OCI-LY1 (cell line): ENCODE results near the gene ATP9B.

Experiments used
- H2AFZ ChIP-seq: fragments of 200-600 bp; sonication (generic), shearing (Covaris generic); 2 replicates; pipeline ENCODE4 v1.6.0; 2014; ENCODE audit warnings: antibody characterized with exemption, mild to moderate bottlenecking, low read length
- H3F3A ChIP-seq: fragments of 200-600 bp; sonication (generic), shearing (Covaris generic); 2 replicates; pipeline ENCODE4 v1.6.0; 2014; ENCODE audit warnings: mild to moderate bottlenecking, antibody characterized with exemption, low read length, moderate library complexity; ENCODE audit not compliant: insufficient read depth
- H3K27ac ChIP-seq: fragments of 200-600 bp; sonication (generic); 2 replicates; pipeline ENCODE4 v1.5.1; 2014; ENCODE audit warnings: low read length, mixed run types, mild to moderate bottlenecking, low read depth; ENCODE audit not compliant: poor library complexity, severe bottlenecking
- H3K27me3 ChIP-seq: fragments of 200-600 bp; sonication (generic); 2 replicates; pipeline ENCODE4 v1.6.0; 2014; ENCODE audit warnings: antibody characterized with exemption, mild to moderate bottlenecking, low read length, moderate library complexity; ENCODE audit not compliant: insufficient read depth
- H3K36me3 ChIP-seq: fragments of 200-600 bp; sonication (generic); 2 replicates; pipeline ENCODE4 v1.6.1; 2014; ENCODE audit warnings: mild to moderate bottlenecking, antibody characterized with exemption, low read length, moderate library complexity, mixed read lengths; ENCODE audit not compliant: insufficient read depth
- H3K4me1 ChIP-seq: fragments of 200-600 bp; sonication (generic); 2 replicates; pipeline ENCODE4 v1.5.1; 2014; ENCODE audit warnings: mild to moderate bottlenecking, low read length, moderate library complexity; ENCODE audit not compliant: insufficient read depth, severe bottlenecking
- H3K4me2 ChIP-seq: fragments of 200-600 bp; sonication (generic), shearing (Covaris generic); 2 replicates; pipeline ENCODE4 v1.6.1; 2014; ENCODE audit warnings: low read length
- H3K4me3 ChIP-seq: fragments of 200-600 bp; sonication (generic); 2 replicates; pipeline ENCODE4 v1.5.1; 2014; ENCODE audit warnings: low read length, low read depth, mild to moderate bottlenecking, mixed read lengths; ENCODE audit not compliant: poor library complexity, severe bottlenecking
- H3K79me2 ChIP-seq: fragments of 200-600 bp; shearing (Covaris generic); 2 replicates; pipeline ENCODE4 v1.6.1; 2016; ENCODE audit warnings: mixed run types, low read length, mixed read lengths; ENCODE audit not compliant: insufficient read depth
- H3K9ac ChIP-seq: fragments of 200-600 bp; sonication (generic), shearing (Covaris generic); 2 replicates; pipeline ENCODE4 v1.6.1; 2014; ENCODE audit warnings: mild to moderate bottlenecking, low read length, mixed read lengths
- H3K9me2 ChIP-seq: fragments of 200-600 bp; sonication (generic), shearing (Covaris generic); 2 replicates; pipeline ENCODE4 v1.6.1; 2014; ENCODE audit warnings: low read depth, mild to moderate bottlenecking, low read length, mixed read lengths
- H3K9me3 ChIP-seq: fragments of 200-600 bp; shearing (Covaris generic); 2 replicates; pipeline ENCODE4 v1.6.1; 2014; ENCODE audit warnings: low read length, mixed read lengths
- H4K20me1 ChIP-seq: fragments of 200-600 bp; sonication (generic), shearing (Covaris generic); 2 replicates; pipeline ENCODE4 v1.6.0; 2016; ENCODE audit warnings: mild to moderate bottlenecking, low read length; ENCODE audit not compliant: insufficient read depth
- EZH2 ChIP-seq: fragments of 200-600 bp; sonication (generic), shearing (Covaris generic); IDR thresholded peaks from 2 replicates; pipeline ENCODE4 v1.8.0; 2017; ENCODE audit warnings: borderline replicate concordance, mixed run types, mild to moderate bottlenecking, antibody characterized with exemption, low read length, moderate library complexity, mixed read lengths
- TF ChIP-seq, protein P1 (sequence below): fragments of 200-600 bp; sonication (generic), shearing (Covaris generic); IDR thresholded peaks from 2 replicates; pipeline ENCODE4 v1.5.1; 2017; ENCODE audit warnings: mild to moderate bottlenecking, antibody characterized with exemption, low read length, moderate library complexity, mixed read lengths

ATP9B gene

DNA sequence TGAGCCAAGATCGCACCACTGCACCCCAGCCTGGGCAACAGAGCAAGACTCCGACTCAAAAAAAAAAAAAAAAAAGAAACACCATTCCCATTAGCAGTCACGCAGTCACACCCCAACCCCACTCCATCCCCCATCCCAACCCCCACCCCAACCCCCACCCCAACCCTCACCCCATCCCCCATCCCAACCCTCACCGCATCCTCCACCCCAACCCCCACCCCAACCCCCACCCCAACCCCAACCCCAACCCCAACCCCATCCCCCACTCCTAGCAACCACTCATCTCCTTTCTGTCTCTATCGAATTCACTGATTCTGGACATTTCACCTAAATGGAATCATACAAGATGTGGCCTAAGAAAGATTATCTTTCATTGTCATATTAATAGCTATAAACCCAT, 25.9 kb upstream of the ATP9B start:
- Histone ChIP-seq H4K20me1 (no peaks in the 10 kb centered on the region), H3K79me2 (no peaks in the 10 kb centered on the region), H3K9me3 (no peaks in the 10 kb centered on the region), H2AFZ (no peak overlapping the region), H3K9me2 (no peaks in the 10 kb centered on the region), H3K9ac (no peak overlapping the region), H3K4me1 (no peaks in the 10 kb centered on the region), H3K4me2 (no peak overlapping the region), H3K4me3 (no peak overlapping the region), H3K27ac (no peak overlapping the region), H3K27me3 (no peaks in the 10 kb centered on the region), H3K36me3 (no peaks in the 10 kb centered on the region), H3F3A (no peaks in the 10 kb centered on the region; the same call in 1 of the 2 replicates)
- TF ChIP-seq, protein P1, sequence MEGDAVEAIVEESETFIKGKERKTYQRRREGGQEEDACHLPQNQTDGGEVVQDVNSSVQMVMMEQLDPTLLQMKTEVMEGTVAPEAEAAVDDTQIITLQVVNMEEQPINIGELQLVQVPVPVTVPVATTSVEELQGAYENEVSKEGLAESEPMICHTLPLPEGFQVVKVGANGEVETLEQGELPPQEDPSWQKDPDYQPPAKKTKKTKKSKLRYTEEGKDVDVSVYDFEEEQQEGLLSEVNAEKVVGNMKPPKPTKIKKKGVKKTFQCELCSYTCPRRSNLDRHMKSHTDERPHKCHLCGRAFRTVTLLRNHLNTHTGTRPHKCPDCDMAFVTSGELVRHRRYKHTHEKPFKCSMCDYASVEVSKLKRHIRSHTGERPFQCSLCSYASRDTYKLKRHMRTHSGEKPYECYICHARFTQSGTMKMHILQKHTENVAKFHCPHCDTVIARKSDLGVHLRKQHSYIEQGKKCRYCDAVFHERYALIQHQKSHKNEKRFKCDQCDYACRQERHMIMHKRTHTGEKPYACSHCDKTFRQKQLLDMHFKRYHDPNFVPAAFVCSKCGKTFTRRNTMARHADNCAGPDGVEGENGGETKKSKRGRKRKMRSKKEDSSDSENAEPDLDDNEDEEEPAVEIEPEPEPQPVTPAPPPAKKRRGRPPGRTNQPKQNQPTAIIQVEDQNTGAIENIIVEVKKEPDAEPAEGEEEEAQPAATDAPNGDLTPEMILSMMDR, result no peak
- no peak for TF ChIP-seq EZH2

DNA sequence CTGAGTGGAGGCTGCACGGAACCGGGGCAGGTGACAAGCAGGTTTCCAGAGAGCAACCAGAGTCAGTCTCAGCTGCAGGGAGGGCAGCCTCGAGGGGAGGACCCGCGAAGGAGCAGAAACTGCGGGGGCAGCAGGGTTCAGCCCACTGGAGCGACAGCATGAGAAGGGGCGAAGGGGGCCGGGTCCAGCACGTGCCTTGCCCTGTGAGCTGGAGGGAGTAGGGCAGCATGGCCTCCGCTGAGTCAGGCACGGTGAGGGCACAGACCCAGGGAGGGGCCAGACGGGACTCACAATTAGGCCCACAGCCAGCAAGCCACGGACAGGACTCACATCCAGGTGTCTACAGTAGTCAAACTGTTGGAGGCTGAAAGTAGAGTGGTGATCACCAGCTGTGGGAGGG, 22.7 kb upstream of the ATP9B start:
- Histone ChIP-seq H3K27ac (no peak overlapping the region), H3K9me3 (no peaks in the 10 kb centered on the region), H3K79me2 (no peaks in the 10 kb centered on the region), H3K27me3 (no peaks in the 10 kb centered on the region), H3K4me1 (no peaks in the 10 kb centered on the region), H3K36me3 (no peaks in the 10 kb centered on the region), H3K4me3 (no peak overlapping the region), H2AFZ (no peak overlapping the region), H3K9me2 (no peaks in the 10 kb centered on the region), H4K20me1 (no peaks in the 10 kb centered on the region), H3K9ac (no peak overlapping the region), H3K4me2 (no peak overlapping the region), H3F3A (no peaks in the 10 kb centered on the region; the same call in 1 of the 2 replicates)
- no peak for TF ChIP-seq EZH2
- TF ChIP-seq, protein P1, result no peak

DNA sequence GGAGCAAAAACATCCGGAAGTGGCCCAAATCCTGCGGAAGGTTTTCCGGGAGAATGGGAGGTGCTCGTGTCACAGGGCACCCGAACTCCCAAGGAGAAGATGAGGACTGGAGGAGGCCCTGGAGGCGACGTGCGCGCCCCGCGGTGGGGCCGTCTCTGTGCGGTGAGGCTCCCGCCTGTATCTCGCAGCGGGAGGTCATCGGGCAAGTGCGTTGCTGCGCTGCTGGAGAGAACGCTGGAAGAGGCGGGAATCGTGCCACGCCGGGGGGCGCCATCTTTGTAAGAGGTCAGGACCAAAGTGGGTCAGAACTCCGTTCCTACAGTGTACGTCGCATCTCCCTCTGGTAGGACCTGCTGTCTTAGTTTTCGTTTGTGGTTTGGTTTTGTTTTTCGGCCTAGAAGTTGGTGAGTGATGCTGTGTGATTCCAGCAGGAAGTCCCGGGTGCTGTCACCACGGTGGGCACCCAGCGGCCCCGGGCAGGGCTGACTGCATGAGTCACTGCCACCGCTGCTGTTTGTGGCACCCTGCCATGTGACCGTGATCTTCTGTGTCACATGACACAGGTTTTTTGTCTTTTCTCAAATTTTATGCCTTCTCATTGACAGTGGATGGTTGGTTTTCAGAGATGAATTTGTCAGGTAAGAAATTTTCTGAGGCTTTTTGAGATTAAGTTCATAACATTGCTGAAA, 21.5 kb upstream of the ATP9B start:
- Histone ChIP-seq H4K20me1 (no peaks in the 10 kb centered on the region), H3K79me2 (no peaks in the 10 kb centered on the region), H3K9me2 (no peaks in the 10 kb centered on the region), H3K4me3 (no peak overlapping the region), H2AFZ (no peak overlapping the region), H3K27me3 (no peaks in the 10 kb centered on the region), H3K36me3 (no peaks in the 10 kb centered on the region), H3K27ac (no peak overlapping the region), H3K9me3 (no peaks in the 10 kb centered on the region), H3F3A (no peaks in the 10 kb centered on the region; the same call in 1 of the 2 replicates), H3K9ac (no peak overlapping the region), H3K4me1 (no peaks in the 10 kb centered on the region), H3K4me2 (no peak overlapping the region)
- TF ChIP-seq EZH2, result no peak
- TF ChIP-seq, protein P1, result no peak
